Endometrial microvascular endothelial cells (primary cell): ENCODE measurements around the gene CREG1. TPM values are rescaled to one million over a fixed set of nuclear protein-coding genes. Genes with fewer than 3 reads are reported as not detected.
"Not testable (repeated sequence)": the region's sequence is repeated elsewhere in the genome, so short reads cannot be mapped to it uniquely, and the experiment has no call there.

Source experiments
- in situ Hi-C: cut with HindIII; loops from 2 replicates; pipeline ENCODE4 v1.10.0; 2017; ENCODE audit warnings: low sequenced_read_pairs, low pct_unique_long_range_greater_than_20kb; ENCODE audit errors: inconsistent ontology term
- total RNA-seq: library from RNA; depleted of rRNA; stranded (reverse); fragments of >200 nt; gene quantifications from one replicate; pipeline ENCODE4 v1.2.3, GENCODE V29; 2015; ENCODE audit errors: inconsistent ontology term

Gene CREG1
- total RNA-seq, 1 donor from 2014 or later = 28.3 TPM

DNA sequence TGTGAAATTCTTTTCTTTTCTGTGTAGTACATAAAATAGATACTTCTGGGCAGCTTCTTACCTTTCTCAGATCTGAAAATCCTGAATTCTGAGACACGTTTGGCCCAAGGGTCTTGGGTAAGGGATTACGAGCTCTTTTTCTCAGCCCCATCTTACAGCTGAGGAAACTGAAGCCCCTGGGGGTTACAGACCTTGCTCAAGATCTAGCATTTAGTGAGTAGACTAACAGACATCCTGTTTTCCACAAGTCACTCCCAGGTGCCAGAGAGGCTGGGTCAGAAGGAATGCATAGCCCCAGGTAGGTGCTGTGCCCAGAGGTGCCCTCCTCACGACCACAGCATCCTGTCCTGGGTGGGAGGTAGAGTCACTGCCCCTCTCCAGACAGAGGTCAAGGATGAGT, 13.2 kb upstream of the CREG1 start:
- in situ Hi-C loops = no loop called here

DNA sequence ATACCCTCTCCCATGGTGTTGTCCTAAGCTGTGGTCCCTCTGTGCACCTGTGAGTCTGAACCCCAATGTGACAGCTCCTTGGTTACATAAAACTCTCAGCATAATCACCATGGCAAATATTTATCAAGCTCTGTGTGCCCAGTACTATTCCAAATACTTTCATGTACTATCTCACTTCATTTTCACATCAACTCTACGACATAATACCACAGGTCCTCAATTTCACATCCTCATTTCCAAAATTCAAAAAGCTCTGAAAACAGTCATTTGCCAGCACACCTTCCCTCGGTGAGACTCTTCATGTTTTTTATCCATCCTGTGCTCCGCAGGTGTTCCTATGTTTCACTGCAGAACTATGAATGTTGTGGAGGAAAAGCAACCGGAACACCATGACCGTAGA, 12.4 kb upstream of the CREG1 start:
- in situ Hi-C loops = no loop called here

DNA sequence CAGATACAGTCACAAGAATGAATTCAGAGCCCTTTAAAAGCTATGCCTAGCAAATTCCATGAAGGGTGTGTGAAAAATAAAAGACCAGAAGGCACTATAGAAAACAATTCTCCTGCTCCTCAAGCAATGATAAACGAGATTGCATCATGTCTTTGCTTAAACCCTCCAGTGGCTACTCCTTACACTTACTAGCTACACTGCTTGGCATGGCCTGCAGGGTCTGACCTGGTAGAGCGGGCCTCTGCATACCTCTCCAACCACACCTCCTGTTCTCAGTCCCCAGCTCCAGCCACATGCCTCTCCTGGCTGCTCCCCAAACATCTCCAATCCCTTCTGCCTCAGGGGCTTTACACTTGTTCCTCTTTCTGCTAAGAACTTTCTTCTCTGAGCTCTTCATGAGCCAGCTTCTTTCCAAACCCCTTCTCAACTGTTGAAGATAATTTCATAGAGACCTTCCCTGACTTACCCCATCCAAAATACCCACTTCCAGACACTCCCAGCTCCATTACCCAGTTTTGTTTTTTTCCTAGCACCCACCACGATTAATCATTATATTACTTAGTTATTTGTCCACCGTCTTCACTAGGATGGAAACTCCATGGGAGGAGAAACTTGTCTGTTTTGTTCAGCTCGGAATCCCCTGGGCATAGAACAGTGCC, 11.2 kb upstream of the CREG1 start:
- in situ Hi-C loops = no loop called here

DNA sequence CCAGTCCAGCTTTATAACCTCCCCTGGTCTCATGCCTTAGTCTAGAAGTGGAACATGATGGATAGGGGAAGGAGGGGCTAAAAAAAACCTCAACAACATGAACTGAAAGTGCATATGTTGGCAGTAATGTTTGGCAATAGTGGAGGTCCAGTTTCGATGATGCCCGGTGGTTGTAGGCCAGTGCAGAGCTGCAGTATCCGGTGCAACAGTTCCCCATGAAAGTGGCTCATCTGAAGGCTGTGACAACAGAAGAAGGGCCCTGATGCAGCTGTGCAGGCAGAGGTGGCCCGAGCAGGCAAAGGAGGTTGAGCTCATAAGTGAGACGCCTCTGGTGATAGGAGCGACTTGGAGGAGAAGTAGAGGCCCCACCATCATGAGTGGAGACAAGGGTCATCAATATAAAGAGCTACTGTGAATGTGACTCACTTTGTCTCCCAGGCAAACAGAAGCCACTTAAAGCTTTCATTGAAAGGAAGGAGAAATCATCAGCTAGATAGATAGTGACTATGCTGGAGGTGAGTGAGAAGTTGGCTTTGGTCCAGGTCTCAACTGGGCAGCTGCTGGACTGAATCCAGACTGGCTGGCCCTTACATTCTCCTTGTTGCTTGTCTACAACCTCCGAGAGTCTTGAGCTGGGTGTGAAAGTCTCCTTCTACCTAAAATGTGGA, 10.2 kb upstream of the CREG1 start:
- in situ Hi-C loops = no loop called here

DNA sequence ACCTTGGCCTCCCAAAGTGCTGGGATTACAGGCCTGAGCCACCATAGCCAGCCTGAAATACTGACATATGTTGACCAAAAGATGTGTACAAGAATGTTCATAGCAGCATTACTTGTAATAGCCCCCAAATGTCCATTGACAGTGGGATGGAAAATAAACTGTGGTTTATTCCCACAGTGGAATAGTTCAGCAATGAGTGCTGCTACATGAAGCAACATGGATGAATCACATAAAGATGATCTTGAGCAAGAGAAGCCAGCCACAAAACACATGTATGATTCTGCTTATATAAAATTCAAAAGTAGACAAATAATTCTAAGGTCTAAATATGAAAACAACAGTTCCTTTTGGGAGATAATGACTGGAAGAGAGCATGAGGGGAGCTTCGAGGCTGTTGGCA, 9.1 kb upstream of the CREG1 start:
- in situ Hi-C loops = no loop called here

DNA sequence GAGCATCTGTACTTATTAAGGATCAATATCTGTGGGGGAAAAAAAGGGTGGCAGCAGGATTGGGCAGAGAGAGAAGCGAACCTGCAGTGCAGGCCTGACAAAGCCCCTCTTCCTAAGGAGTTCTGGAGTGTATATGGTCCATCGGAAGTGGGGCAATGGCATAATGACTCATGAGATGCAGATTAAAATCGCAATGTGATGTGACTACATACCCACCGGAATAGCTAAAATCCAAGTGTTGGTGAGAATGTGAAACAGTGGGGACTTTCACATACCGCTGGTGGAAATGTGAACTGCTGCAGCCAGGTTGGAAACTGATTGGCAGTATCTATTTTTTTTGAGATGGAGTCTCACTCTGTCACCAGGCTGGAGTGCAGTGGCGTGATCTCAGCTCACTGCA, 8.2 kb upstream of the CREG1 start:
- in situ Hi-C loops = no loop called here

DNA sequence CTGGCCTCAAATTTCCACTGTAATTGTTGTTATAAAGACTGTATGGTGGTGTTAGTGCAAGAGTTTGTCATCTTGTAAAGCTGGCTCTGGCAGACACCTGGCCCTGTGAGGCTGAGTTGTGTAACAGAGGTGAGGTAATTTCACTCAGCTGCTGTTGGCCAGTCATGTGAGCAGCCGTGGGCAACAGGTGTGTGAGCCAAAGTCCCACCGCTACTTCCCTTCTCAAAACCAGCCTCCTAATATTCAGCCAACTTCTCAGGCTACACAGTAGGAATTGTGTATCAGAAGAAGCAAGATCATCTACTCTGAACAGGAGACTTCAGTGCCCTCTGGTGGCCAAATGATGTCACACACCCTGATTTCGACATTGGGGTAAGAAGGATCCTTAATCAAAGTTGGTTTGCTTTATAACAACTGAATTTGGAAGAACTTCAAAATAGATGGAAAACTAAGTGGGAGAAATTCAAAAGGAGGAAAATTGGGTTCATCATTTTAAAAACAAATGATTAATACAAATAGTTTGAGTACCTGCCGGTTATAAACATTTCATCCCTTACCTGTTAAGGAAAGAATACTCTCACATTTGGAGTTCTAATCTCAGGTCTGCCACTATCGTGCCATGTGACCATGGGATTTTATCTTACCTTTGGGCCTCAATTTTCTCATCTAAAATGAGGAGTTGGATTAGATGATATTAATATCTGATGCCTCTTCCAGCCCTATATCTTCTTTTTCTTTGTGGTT, 2.6 kb upstream of the CREG1 start:
- in situ Hi-C loops = no loop called here

DNA sequence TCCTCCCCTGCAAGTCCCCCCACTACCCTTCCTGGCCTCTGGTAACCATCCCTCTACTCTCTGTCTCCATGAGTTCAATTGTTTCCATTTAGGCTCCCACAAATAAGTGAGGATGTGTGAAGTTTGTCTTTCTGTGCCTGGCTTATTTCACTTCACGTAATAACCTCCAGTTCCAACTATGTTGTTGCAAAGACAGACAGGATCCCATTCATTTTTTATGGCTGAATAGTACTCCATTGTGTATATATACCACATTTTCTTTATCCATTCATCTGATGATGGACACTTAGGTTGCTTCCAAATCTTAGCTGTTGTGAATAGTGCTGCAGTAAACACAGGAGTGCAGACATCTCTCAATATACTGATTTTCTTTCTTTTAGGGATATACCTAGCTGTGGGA, 1.5 kb upstream of the CREG1 start:
- in situ Hi-C loops = not testable (repeated sequence)

DNA sequence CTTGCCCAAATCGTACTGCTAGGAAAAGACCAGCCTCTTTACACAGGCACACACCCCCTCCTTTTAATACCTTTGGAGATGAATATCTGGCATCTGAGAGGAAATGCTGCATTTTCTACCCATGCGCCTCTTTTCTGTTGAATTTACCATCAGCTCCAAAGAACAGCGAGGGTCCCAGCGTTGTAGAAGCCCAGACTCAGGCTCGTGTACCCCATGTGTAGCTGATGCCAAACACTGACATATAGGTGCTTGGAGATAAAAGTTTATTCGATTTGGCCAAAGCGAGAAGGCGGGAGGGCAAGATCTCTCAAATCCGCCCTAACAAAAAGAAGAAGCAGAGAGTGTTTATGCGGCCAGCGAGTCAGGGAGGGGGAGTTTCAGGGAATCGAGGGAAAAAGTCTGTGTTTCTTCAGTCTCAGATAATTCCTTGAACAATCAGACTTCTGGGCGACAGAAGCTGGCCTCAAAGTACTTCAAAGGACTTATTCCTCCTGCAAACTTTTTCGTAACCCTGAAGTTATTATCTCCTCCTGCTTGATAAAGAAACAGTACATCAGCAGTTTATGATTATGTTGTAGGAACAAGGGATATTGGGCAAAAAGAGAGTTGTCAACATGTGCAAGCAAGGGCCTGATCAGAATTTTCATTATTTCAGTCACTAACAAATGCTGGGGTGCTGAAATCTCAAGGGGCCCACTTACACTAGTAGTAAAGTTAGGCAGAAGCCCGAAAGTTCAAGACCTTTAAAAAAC, 642 bp upstream of the CREG1 start:
- in situ Hi-C loops = no loop called here

DNA sequence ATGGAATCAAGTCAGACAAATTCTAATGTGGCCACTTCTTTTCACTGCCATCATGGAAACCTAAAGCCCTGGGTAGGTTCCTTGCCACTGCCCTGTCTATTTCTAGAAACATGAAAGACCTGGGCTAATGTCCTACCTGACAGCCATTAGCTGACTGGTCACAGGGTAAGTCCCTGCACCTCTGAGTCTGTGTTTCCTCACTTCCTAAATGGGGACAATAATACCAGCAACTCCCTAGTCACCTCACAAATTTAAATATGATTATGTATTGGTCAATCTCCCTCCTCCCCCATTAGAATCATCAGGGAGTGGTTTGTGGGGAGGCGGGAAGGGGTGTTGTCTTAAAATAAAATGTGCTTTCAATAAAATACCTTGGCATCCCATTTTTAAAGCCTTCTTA, 2.2 kb downstream of the CREG1 start:
- in situ Hi-C loops = no loop called here

DNA sequence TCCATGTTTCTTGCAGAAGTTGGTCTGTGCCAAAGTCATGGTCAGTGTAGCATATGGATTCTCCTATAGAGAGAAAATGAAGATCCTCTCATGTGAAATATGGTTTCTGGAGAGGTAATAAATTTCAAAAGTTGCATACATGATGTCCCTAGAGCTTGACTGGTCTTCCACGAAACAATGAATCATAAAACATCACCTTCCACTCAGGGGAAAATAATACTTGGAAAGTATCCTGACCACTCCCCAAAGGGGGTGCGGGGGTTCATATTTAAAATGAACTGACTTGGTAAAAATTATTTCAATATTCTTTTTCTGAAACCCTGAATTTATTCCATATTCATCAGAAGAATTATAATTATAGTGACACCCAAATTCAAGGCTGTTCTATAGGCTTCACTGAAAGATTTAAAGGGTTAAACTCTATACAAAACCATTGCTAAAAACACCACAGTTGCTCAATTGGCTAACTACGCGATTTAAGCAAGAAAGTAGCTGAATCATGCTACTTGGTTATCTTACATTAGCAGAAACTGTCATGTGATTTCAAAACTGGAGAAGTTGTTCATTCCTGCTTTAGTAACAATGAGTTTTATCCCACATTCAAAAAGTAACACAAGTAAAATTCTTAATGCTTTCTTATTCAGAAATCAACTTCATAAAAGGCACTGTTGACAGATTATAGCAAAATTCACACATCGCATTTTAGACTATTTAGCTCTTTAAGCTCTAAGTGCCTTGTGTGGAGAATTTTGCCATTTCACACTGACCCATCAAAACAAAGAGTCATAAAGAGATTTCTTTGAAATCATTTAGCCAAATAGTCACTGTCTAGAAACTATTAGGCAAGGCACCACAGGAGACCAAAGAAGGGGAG, 5.3 kb downstream of the CREG1 start:
- in situ Hi-C loops = no loop called here

DNA sequence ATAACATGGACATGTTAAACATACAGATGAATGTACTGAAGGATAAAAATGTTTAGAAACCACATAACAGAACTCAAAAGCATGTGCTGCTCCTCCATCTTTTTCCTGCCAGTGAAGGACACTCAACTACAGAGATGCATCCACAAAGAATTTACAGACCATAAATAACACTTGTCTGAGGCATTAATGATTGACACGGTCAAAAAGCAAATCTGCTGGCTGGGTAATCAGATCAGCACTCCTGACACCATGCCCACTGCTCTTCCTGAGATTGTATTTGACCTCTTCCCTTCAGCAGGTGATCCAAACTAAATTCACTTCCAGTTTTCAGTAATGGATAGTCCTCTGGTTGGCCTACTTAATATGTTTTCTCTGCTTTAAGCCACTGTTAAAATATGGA, 6.6 kb downstream of the CREG1 start:
- in situ Hi-C loops = no loop called here

DNA sequence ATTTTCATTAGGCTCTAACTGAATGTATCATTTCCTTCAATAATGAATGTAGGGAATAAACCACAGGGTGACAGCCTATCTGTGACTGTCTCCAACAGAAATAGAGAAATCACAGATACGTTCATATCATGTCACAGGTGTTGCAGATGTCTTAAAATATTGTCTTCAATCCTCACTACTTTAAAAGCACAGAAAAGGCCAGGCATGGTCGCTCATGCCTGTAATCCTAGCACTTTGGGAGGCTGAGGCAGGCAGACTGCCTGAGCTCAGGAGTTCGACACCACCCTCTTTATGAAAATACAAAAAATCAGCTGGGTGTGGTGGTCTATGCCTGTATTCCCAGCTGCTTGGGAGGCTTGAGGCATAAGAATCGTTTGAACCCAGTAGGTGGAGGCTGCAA, 8.2 kb downstream of the CREG1 start:
- in situ Hi-C loops = no loop called here

DNA sequence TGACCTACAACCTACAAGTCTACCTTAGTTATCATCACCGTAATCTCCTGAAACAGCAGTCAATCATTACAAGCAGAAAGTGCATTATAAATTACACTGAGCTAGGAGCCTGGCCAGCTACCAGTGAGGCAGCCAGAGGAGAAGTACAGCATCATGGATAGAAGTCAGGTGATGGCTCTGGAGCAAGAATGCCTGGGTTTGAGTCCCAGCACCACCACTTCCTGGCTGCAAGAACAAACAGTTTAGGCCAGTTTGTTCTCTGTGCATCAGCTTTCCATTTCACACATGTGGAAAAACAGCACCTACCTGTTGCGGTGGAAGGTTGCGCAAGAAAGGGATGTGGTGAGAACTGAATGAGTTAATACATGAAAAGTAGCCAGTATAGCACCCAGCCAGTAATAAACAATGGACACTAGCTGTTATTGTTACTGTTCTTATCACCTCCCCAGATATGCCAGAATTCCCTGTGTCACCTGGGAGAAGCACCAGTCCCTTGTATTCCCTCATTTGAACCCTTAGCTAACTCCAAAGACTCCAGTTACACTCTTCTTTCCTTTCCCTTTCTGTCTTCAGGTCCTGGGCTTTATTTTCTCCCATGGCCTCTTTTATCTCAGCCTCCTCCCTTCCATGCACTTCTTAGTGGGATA, 9.0 kb downstream of the CREG1 start:
- in situ Hi-C loops = no loop called here

DNA sequence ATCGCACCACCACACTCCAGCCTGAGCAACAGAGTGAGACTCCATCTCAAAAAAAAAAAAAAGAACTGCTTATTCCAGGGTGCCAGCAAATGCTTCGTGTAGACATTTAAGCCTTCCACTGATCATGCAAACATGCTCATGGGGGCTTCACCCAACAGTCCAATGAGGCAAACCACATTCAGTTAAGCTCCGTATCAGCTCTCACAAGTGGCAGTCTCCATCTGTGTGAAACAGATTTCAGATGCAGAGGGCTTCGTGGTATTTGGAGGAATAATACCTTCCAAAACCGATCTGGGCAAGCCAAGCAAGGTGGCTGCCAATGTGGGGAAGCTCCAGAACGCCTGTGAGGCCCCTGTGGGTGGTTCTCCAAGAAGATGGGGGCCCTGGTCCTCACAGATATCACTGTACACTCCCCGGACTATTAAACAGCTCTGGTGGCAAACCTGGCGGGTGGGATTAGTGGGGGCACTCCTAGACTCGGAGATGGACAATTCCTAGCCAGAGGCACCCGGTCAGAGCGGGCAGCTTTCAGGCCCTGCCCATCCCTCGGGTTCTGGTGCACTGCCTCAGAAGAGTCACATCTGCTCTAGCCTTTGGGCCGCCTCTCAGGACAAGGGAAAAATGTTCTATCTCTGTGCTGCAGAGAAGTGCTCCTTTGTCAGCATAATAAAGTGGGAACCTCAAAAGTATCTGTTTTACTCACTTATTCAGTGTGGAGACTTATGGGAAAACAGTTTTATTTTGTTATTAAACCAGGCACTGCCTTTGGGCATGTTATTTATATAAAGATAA, 10.2 kb downstream of the CREG1 start:
- in situ Hi-C loops = no loop called here

DNA sequence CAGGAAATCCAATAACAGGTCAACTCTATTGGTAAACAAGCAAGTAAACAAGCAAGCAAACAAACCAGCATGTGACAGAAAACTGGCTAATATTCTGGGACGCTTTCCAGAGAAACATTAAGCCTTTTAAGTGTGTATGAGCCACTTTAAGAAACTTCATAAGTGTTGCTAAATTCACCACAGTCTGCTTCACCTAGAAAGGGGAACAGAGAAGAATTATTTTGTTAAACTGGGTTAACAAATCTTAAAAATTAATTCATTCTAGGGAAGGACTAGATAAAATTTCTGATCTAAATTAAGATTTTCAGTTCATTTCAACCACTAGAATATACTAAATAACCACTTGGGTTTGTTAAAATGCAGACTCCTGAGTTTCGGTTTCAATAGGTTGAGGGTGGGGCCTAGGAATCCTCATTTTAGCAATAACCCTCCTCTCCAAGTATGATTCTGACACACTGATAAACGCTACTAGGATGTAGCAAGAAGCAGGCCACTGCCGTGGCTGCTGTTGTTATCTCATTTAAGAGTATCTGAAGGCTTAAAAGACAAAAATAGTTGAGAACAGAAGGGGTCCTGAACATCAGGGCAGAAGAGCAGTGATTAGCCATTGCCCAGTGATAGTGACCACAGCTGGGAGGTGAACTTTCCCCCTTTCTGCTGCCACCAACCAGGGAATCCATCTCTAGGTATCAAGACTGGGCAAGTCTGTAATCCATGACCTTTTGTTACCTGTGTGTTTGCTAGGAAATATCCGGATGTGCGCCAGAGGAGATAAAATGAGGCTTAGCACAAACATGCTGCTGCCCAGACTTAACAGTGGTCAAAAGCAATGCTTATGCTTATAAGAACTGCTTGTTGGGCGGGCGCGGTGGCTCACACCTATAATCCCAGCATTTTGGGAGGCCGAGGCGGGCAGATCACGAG, 11.2 kb downstream of the CREG1 start:
- in situ Hi-C loops = no loop called here

DNA sequence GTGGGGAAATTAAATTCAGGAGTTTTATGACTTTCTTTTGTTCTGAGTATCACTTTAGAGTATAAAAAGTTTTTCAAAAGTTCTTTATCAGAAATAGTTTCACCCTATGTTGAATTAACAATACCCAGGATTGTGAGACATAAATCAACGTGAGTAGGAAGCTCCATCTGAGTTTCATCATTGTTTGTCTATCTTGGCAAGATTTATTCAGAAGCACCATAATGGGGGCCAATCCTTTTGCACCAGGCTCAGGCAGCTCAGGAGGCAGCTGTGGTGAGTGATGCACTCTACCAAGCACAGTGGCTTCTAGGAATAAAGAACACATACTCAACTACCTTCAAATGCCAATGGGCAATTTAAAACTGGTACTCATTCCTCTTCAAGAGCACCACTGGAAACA, 12.0 kb downstream of the CREG1 start:
- in situ Hi-C loops = no loop called here
